Gastroesophageal sphincter (tissue), 3 donors: Measurements from ENCODE around the gene PARK7.

ENCODE experiments used
- CTCF ChIP-seq, 4 experiments: fragments of 200-600 bp in 2 of 4; fragments of 450-650 bp in 2 of 4; sonication (generic) in 1 of 4; IDR thresholded peaks; one replicate each; pipeline ENCODE4 v1.5.1; 2017 to 2019; ENCODE audit warnings: antibody characterized with exemption in 4 of 4, mild to moderate bottlenecking in 2 of 4, moderate library complexity in 2 of 4
- EP300 ChIP-seq: sonication (generic); formaldehyde crosslinking; IDR thresholded peaks from one replicate; pipeline ENCODE4 v1.6.1; 2017; ENCODE audit warnings: antibody characterized with exemption, mild to moderate bottlenecking
- POLR2A ChIP-seq, 2 donors: fragments of 450-650 bp; IDR thresholded peaks; one replicate each; pipeline ENCODE4 v1.6.1; 2017; ENCODE audit warnings: antibody characterized with exemption in 2 of 2, mild to moderate bottlenecking in 2 of 2, moderate library complexity in 1 of 2
- POLR2AphosphoS5 ChIP-seq: sonication (generic); formaldehyde crosslinking; IDR thresholded peaks from one replicate; pipeline ENCODE4 v1.6.1; 2017; ENCODE audit warnings: antibody characterized with exemption

- TF ChIP-seq CTCF (IDR thresholded peaks at IDR 0.05), result no peak
- no peak for TF ChIP-seq POLR2AphosphoS5
- no peak for TF ChIP-seq EP300
- no peak for TF ChIP-seq POLR2A (IDR thresholded peaks at IDR 0.05)
Measured at GRCh38 chr1:7929637-7930036, 31.9 kb upstream of the PARK7 start.
